Measurements from ENCODE around the gene ALMS1.

GRCh38 chr2:73601780-73602179, 216.1 kb downstream of the ALMS1 start:
- TF ChIP-seq EZH2 (IDR thresholded peaks at IDR 0.05; ENCODE audit: borderline replicate concordance): no peak
- no peak for TF ChIP-seq CTCF (IDR thresholded peaks at IDR 0.05; ENCODE audit: poor library complexity)

Measured in hepatocyte (in vitro differentiated cells).